Ascending aorta (tissue), 2 donors: ENCODE measurements around the gene TULP1. TPM values are rescaled to one million over a fixed set of nuclear protein-coding genes. Genes with fewer than 3 reads are reported as not detected.

ENCODE experiments used
- DNase-seq, 2 donors: peaks; one replicate each; pipeline ENCODE4 v3.0.0-alpha.2; 2019; ENCODE audit warnings: low spot score in 2 of 2
- H3K27ac ChIP-seq, 2 donors: fragments of 200-600 bp; sonication (generic); one replicate each; pipeline ENCODE4 v1.5.1; 2016 to 2017; ENCODE audit warnings: mild to moderate bottlenecking in 1 of 2
- H3K27me3 ChIP-seq: fragments of 200-600 bp; sonication (generic); one replicate; pipeline ENCODE4 v1.5.1; 2017
- H3K36me3 ChIP-seq, 2 donors: fragments of 200-600 bp; sonication (generic); one replicate each; pipeline ENCODE4 v1.5.1; 2016
- H3K4me1 ChIP-seq, 2 donors: fragments of 200-600 bp; sonication (generic); one replicate each; pipeline ENCODE4 v1.5.1; 2016 to 2017; ENCODE audit warnings: mild to moderate bottlenecking in 1 of 2
- H3K4me3 ChIP-seq, 2 donors: fragments of 200-600 bp; sonication (generic); one replicate each; pipeline ENCODE4 v1.5.1; 2016 to 2017; ENCODE audit warnings: mild to moderate bottlenecking in 1 of 2
- H3K9me3 ChIP-seq, 2 donors: fragments of 200-600 bp; sonication (generic); one replicate each; pipeline ENCODE4 v1.5.1; 2016
- CTCF ChIP-seq, 3 experiments: fragments of 200-600 bp in 2 of 3; fragments of 450-650 bp in 1 of 3; sonication (generic) in 2 of 3; IDR thresholded peaks; one replicate each; pipeline ENCODE4 v1.5.1; 2016 to 2019; ENCODE audit warnings: antibody characterized with exemption in 3 of 3, mild to moderate bottlenecking in 1 of 3, moderate library complexity in 1 of 3
- intact Hi-C: fragments of 100-400 bp; cut with DNase I; formaldehyde crosslinking; loops from one replicate; pipeline ENCODE4 v1.15.1; 2023
- total RNA-seq: library from RNA; depleted of rRNA; stranded (reverse); fragments of >200 nt; gene quantifications from one replicate; pipeline ENCODE4 v1.1.0, GENCODE V29; 2016

The TULP1 gene
- total RNA-seq, 1 donor from 2014 or later: not detected

GRCh38 chr6:35496036-35496840, 16.5 kb downstream of the TULP1 start:
- peaks cover 21 to 38% of the 10 kb centered on the region in 2 donors for H3K4me1 ChIP-seq
- H3K36me3 ChIP-seq: no peaks in the 10 kb centered on the region
- intact Hi-C loops: loop anchor here (2.0 to 5.0 kb wide), 3 partner anchors 43 to 701 kb away; partner anchors contain the start of genes BRPF3, FANCE and MAPK14
- no peaks in the 10 kb centered on the region for H3K9me3 ChIP-seq
- peak overlapping the region; percentile 99 to 100 for H3K27ac ChIP-seq
- peak in 1 of 2 donors; percentile 79 for DNase-seq
- H3K4me3 ChIP-seq: peak overlapping the region; percentile 96 to 98
- no peaks in the 10 kb centered on the region for H3K27me3 ChIP-seq
- no peak for TF ChIP-seq CTCF (IDR thresholded peaks at IDR 0.05)

- H3K27ac ChIP-seq: peak overlapping the region; percentile 99 to 100
- peaks cover 21 to 46% of the 10 kb centered on the region in 2 donors for H3K4me1 ChIP-seq
- H3K4me3 ChIP-seq: peak overlapping the region; percentile 96 to 98
- intact Hi-C loops: loop anchor here (2.0 to 5.0 kb wide), 3 partner anchors 43 to 702 kb away; partner anchors contain the start of genes BRPF3, FANCE and MAPK14
- H3K27me3 ChIP-seq: no peaks in the 10 kb centered on the region
- no peak for DNase-seq
- H3K36me3 ChIP-seq: no peaks in the 10 kb centered on the region
- TF ChIP-seq CTCF (IDR thresholded peaks at IDR 0.05): no peak
- H3K9me3 ChIP-seq: no peaks in the 10 kb centered on the region
These were observed 17.2 kb downstream of the TULP1 start for GRCh38 chr6:35495258-35496035.

GRCh38 chr6:35494161-35494563, 18.5 kb downstream of the TULP1 start:
- peak overlapping the region; percentile 99 to 100 for H3K27ac ChIP-seq
- H3K36me3 ChIP-seq: no peaks in the 10 kb centered on the region
- intact Hi-C loops: no loop called here
- no peaks in the 10 kb centered on the region for H3K9me3 ChIP-seq
- H3K4me1 ChIP-seq: peaks cover 25 to 56% of the 10 kb centered on the region in 2 donors
- H3K4me3 ChIP-seq: peak overlapping the region; percentile 28 to 96
- no peaks in the 10 kb centered on the region for H3K27me3 ChIP-seq
- DNase-seq: no peak
- TF ChIP-seq CTCF (IDR thresholded peaks at IDR 0.05): no peak

- peak overlapping the region in 1 of 2 donors; percentile 96 for H3K4me3 ChIP-seq
- intact Hi-C loops: no loop called here
- peaks cover 28 to 63% of the 10 kb centered on the region in 2 donors for H3K4me1 ChIP-seq
These were observed 19.3 kb downstream of the TULP1 start for GRCh38 chr6:35493307-35493983.

More at GRCh38 chr6:35493307-35493983, 19.3 kb downstream of the TULP1 start:
- no peak for TF ChIP-seq CTCF (IDR thresholded peaks at IDR 0.05)
- no peaks in the 10 kb centered on the region for H3K27me3 ChIP-seq
- H3K27ac ChIP-seq: peak overlapping the region; percentile 99 to 100
- no peaks in the 10 kb centered on the region for H3K9me3 ChIP-seq
- no peak for DNase-seq
- no peaks in the 10 kb centered on the region for H3K36me3 ChIP-seq
